Measurements from ENCODE around the gene TGM4. TPM values are rescaled to one million over a fixed set of nuclear protein-coding genes. Genes with fewer than 3 reads are reported as not detected.
"Not testable (repeated sequence)": the region's sequence is repeated elsewhere in the genome, so short reads cannot be mapped to it uniquely, and the experiment has no call there.

Gene TGM4
- polyA plus RNA-seq, 4 donors = 0.06 to 0.11 (median 0.06) TPM; not detected in 1

GRCh38 chr3:44949770-44950169 is 75.4 kb downstream of the TGM4 start:
- not testable (repeated sequence) for DNase-seq (ENCODE audit: low read depth in 4 of 4, low spot score in 3 of 4)

GRCh38 chr3:44950275-44950734 is 75.9 kb downstream of the TGM4 start:
- DNase-seq (ENCODE audit: low read depth in 4 of 4, low spot score in 3 of 4) = no peak

GRCh38 chr3:44952689-44953088 is 78.3 kb downstream of the TGM4 start:
- no peak for DNase-seq (ENCODE audit: low read depth in 4 of 4, low spot score in 3 of 4)

GRCh38 chr3:44954304-44954703 is 79.9 kb downstream of the TGM4 start:
- no peak for DNase-seq (ENCODE audit: low read depth in 4 of 4, low spot score in 3 of 4)

- no peak for DNase-seq (ENCODE audit: low read depth in 4 of 4, low spot score in 3 of 4)
These were observed 80.6 kb downstream of the TGM4 start for GRCh38 chr3:44954962-44955361.

- no peak for DNase-seq (ENCODE audit: low read depth in 4 of 4, low spot score in 3 of 4)
These were observed 81.5 kb downstream of the TGM4 start for GRCh38 chr3:44955917-44956316.

GRCh38 chr3:44957986-44958385 is 83.6 kb downstream of the TGM4 start:
- DNase-seq (ENCODE audit: low read depth in 4 of 4, low spot score in 3 of 4) = no peak

GRCh38 chr3:44958386-44958785 is 84.0 kb downstream of the TGM4 start:
- no peak for DNase-seq (ENCODE audit: low read depth in 4 of 4, low spot score in 3 of 4)

- no peak for DNase-seq (ENCODE audit: low read depth in 4 of 4, low spot score in 3 of 4)
These were observed 86.1 kb downstream of the TGM4 start for GRCh38 chr3:44960387-44961026.

GRCh38 chr3:44961888-44962287 is 87.5 kb downstream of the TGM4 start:
- no peak for DNase-seq (ENCODE audit: low read depth in 4 of 4, low spot score in 3 of 4)

- DNase-seq (ENCODE audit: low read depth in 4 of 4, low spot score in 3 of 4) = no peak
These were observed 88.4 kb downstream of the TGM4 start for GRCh38 chr3:44962621-44963393.

GRCh38 chr3:44963571-44964325 is 89.3 kb downstream of the TGM4 start:
- DNase-seq (ENCODE audit: low read depth in 4 of 4, low spot score in 3 of 4) = no peak

Other genes with a start within 250 kb of the TGM4 start
- gene ZNF197, start 249.6 kb upstream of the TGM4 start, polyA plus RNA-seq (ENCODE audit: insufficient read length in 4 of 4) = 10 to 100 TPM; 30.5 to 36.5 (median 34.7) TPM
- gene ZNF35, start 225.9 kb upstream of the TGM4 start, polyA plus RNA-seq (ENCODE audit: insufficient read length in 4 of 4) = 10 to 100 TPM in 3 of 4 donors, 1 to 10 TPM in 1; 9.4 to 11.6 (median 10.5) TPM
- gene ZNF502, start 161.9 kb upstream of the TGM4 start, polyA plus RNA-seq (ENCODE audit: insufficient read length in 4 of 4) = 10 to 100 TPM; 11.2 to 13.6 (median 13.5) TPM
- gene ZNF501, start 145.0 kb upstream of the TGM4 start, polyA plus RNA-seq (ENCODE audit: insufficient read length in 4 of 4) = 10 to 100 TPM; 11.3 to 13.0 (median 11.9) TPM
- 10 to 100 TPM; 49.0 to 74.8 (median 64.7) TPM for gene KIAA1143, start 113.0 kb upstream of the TGM4 start, polyA plus RNA-seq (ENCODE audit: insufficient read length in 4 of 4)
- 10 to 100 TPM; 22.0 to 23.9 (median 22.2) TPM for gene KIF15, start 112.8 kb upstream of the TGM4 start, polyA plus RNA-seq (ENCODE audit: insufficient read length in 4 of 4)
- gene TMEM42, start 12.7 kb upstream of the TGM4 start, polyA plus RNA-seq (ENCODE audit: insufficient read length in 4 of 4) = 10 to 100 TPM; 26.7 to 31.5 (median 28.7) TPM
- 10 to 100 TPM; 79.5 to 92.4 (median 88.8) TPM for gene ZDHHC3, start 101.6 kb downstream of the TGM4 start, polyA plus RNA-seq (ENCODE audit: insufficient read length in 4 of 4)
- 10 to 100 TPM; 45.4 to 51.1 (median 48.7) TPM for gene EXOSC7, start 101.6 kb downstream of the TGM4 start, polyA plus RNA-seq (ENCODE audit: insufficient read length in 4 of 4)
- 10 to 100 TPM; 25.6 to 40.3 (median 29.5) TPM for gene CLEC3B, start 151.7 kb downstream of the TGM4 start, polyA plus RNA-seq (ENCODE audit: insufficient read length in 4 of 4)

Data from right renal pelvis (tissue), 4 donors.